Stimulated activated CD8-positive, alpha-beta memory T cell treated with anti-CD3 and anti-CD28 coated beads, Interleukin-12 subunit alpha, Interleukin-12 subunit beta, amount 100 ng/mL, for 24 hours (primary cell): Measurements from ENCODE around the gene NFKBIL1.
"Not testable (repeated sequence)": the region's sequence is repeated elsewhere in the genome, so short reads cannot be mapped to it uniquely, and the experiment has no call there.

ENCODE experiments used
- DNase-seq: peaks from one replicate; pipeline ENCODE4 v3.0.0-alpha.2; 2020; ENCODE audit errors: extremely low read depth

NFKBIL1 gene

GRCh38 chr6:31534521-31535040 lies 12.8 kb upstream of the NFKBIL1 start:
- DNase-seq: no peak

GRCh38 chr6:31535538-31536324 lies 11.7 kb upstream of the NFKBIL1 start:
- no peak for DNase-seq

GRCh38 chr6:31538805-31539400 lies 8.5 kb upstream of the NFKBIL1 start:
- DNase-seq: no peak

- no peak for DNase-seq
Measured at GRCh38 chr6:31540640-31541039, 6.8 kb upstream of the NFKBIL1 start.

GRCh38 chr6:31541059-31541657 lies 6.2 kb upstream of the NFKBIL1 start:
- no peak for DNase-seq

GRCh38 chr6:31541658-31542521 lies 5.5 kb upstream of the NFKBIL1 start, which contains the start of gene DDX39B:
Gene DDX39B (minus strand): TSS chr6:31542003. CDS start chr6:31540532, 1,471 bp downstream.
- peak; percentile 84 for DNase-seq

GRCh38 chr6:31543639-31544038 lies 3.8 kb upstream of the NFKBIL1 start:
- no peak for DNase-seq

GRCh38 chr6:31544676-31545075 lies 2.7 kb upstream of the NFKBIL1 start:
- DNase-seq: no peak

GRCh38 chr6:31545291-31545690 lies 2.1 kb upstream of the NFKBIL1 start:
- DNase-seq: no peak

- peak; percentile 65 for DNase-seq
Measured at GRCh38 chr6:31546339-31546957, 960 bp upstream of the NFKBIL1 start, which contains the start of gene ATP6V1G2. Gene ATP6V1G2 (minus strand): TSS chr6:31546608. CDS start chr6:31546559, 49 bp downstream.

GRCh38 chr6:31547727-31548543 lies 527 bp downstream of the NFKBIL1 start:
- no peak for DNase-seq

GRCh38 chr6:31548544-31548873 lies 1.1 kb downstream of the NFKBIL1 start:
- DNase-seq: no peak

GRCh38 chr6:31551371-31551770 lies 4.0 kb downstream of the NFKBIL1 start:
- not testable (repeated sequence) for DNase-seq

- DNase-seq: no peak
Measured at GRCh38 chr6:31556307-31556706, 8.9 kb downstream of the NFKBIL1 start.

GRCh38 chr6:31557443-31558317 lies 10.3 kb downstream of the NFKBIL1 start:
- no peak for DNase-seq

GRCh38 chr6:31558318-31558625 lies 10.9 kb downstream of the NFKBIL1 start:
- DNase-seq: no peak

GRCh38 chr6:31558631-31559500 lies 11.5 kb downstream of the NFKBIL1 start:
- DNase-seq: no peak

GRCh38 chr6:31559606-31559957 lies 12.2 kb downstream of the NFKBIL1 start:
- no peak for DNase-seq
